ENCODE measurements around the gene STX11.
"Not testable (repeated sequence)": the region's sequence is repeated elsewhere in the genome, so short reads cannot be mapped to it uniquely, and the experiment has no call there.

STX11 gene

DNA sequence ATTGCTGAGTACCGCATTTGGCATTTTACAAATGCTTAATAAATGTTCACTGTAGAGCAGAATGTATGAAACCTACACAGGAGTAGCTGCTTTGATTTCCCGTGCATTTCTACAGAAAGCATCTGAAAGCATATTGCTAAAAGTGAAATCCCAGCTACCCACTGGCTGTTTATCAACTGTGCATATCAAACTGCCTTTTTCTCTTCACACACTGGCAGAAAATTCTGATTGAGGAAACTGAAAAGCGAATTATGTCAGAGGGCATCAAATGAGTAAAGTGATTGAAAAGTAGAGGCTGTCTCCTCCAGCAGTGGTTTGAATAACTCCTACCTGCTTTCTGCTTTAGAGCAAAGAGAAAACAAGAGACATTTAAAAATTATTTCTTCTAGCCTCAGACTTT, 28.0 kb downstream of the STX11 start:
- DNase-seq: no peak

DNA sequence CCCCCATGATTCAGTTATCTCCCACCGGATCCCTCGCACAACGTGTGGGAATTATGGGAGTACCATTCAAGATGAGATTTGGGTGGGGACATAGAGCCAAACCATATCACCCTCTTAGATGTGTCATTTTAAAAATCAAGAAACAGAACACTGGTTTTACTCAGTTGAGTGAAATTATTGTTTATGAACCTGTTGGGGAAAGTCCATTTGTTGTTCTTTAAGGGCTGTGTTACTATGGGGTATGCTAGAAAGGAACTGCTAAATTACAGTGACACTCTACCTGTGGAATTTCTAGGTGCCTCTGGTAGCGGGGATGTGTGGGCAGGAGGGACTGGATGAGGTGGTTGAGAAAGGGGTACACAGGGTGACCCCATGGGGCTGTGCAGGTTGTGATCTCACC, 28.9 kb downstream of the STX11 start:
- DNase-seq: no peak

DNA sequence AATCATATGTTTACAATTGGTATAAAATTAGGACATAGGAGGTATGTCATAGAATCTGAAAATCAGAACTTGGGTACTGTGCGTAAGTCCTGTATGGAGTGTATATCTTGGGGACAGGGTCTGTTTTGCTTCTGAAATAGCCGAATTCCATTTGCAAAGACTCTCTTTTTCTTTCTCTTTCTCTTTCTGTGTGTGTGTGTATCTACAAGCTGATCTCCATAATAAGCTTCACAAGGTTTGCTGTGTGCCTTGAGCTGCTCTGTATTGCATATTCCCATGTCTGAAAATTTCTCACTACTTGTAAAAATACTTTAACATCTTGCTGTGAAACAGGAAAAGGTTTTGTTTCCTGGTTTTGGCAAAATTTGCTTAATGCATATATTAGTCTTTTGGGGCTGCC, 29.5 kb downstream of the STX11 start:
- no peak for DNase-seq

DNA sequence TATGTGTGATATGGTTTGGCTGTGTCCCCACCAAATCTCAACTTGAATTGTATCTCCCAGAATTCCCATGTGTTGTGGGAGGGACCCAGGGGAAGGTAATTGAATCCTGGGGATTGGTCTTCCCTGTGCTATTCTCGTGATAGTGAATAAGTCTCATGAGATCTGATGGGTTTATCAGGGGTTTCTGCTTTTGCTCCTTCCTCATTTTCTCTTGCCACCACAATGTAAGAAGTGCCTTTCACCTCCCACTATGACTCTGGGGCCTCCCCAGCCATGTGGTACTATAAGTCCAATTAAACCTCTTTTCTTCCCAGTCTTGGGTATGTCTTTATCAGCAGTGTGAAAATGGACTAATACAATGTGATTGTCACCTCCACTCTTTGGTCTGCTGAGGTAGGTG, 30.0 kb downstream of the STX11 start:
- not testable (repeated sequence) for DNase-seq

DNA sequence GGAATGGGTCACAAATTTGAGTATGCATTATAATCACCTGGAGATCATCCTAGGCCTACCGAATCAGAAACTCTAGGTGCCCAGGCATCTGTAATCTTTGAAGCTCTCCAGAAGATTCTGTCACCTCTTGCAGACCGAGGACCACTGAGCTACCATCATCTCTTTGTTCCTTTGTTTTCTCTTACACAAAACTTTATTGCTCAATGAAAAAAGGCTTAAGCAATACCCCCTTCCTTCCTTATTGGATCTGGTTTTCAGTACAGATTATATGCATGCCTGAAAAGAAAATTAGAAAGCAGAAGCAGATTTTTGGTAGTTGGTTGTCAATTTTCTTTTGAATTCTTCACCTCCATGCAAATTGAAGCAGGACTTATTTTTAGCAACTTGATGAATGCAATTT, 31.3 kb downstream of the STX11 start:
- DNase-seq: no peak

DNA sequence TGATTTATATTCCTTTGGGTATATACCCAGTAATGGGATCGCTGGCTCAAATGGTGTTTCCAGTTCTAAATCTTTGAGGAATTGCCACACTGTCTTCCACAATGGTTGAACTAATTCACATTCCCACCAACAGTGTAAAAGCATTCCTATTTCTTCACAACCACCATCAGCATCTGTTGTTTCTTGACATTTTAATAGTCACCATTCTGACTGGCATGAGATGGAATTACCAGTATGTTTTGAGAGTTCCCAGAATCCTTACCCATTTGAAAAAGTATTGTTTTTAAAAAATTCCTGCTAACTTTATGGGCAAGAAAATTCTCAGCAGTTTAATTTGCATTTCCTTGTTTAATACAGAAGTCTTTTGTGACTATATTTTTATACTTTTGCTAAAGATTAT, 33.9 kb downstream of the STX11 start:
- not testable (repeated sequence) for DNase-seq

DNA sequence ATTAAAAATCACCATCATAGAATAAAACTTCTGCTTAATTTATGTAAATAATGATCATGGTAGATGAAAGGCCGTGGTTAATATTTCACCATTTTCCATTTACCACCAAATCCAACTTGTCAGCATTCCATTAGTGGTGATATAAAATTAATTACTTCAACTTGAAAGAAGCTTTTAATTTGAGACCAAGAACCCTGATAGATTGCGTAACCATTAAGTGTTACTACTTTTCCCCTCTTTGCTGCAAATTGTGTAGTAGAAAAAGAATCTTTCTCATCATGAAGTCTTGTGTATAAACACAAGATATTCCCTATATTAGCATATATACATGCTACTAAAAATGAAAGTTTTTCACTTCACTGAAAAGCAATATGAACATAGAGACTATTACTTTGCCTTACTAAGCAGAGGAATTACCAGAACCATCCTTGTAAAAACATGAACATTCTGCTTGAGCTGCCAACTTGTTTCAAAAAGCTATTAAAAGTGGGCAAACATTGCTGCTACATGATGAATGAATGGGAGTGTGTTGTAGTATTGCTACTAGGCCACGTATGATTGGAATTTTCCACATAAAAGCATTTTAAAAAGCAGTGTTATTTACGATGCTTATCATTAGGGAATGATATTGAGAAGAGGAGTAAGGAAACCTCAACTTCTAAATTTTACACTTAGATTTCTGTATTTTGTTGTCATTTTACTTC, 35.0 kb downstream of the STX11 start:
- no peak for DNase-seq

DNA sequence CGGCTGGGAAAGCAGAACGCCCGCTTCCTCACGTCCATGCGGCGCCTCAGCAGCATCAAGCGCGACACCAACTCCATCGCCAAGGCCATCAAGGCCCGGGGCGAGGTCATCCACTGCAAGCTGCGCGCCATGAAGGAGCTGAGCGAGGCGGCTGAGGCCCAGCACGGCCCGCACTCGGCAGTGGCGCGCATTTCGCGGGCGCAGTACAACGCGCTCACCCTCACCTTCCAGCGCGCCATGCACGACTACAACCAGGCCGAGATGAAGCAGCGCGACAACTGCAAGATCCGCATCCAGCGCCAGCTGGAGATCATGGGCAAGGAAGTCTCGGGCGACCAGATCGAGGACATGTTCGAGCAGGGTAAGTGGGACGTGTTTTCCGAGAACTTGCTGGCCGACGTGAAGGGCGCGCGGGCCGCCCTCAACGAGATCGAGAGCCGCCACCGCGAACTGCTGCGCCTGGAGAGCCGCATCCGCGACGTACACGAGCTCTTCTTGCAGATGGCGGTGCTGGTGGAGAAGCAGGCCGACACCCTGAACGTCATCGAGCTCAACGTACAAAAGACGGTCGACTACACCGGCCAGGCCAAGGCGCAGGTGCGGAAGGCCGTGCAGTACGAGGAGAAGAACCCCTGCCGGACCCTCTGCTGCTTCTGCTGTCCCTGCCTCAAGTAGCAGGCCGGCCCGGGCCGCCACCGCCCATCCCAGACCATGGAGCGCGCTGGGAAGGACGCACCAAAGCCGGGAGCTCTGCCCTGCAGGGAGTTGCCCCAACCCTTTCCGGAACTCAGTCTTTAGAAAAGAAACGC, 36.7 kb downstream of the STX11 start:
- no peak for DNase-seq

DNA sequence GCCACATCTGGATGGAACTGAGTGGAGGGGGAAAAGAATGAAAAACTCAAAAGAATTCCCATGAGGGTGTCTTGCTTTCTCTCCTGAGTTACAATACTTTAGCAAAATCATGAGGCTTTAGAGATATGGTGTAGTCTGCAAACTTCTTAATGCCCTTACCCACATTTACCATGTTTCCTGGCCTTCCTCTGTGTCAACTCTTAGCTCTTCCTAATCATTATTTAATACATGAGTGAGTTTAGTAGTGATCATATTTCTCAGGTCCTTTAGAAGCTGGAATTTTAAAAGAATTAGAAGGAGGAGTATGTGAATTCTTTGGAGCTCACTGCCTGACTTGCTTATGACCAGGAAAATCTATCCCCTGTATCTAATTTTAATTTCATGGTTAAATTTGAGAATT, 39.0 kb downstream of the STX11 start:
- DNase-seq: no peak

DNA sequence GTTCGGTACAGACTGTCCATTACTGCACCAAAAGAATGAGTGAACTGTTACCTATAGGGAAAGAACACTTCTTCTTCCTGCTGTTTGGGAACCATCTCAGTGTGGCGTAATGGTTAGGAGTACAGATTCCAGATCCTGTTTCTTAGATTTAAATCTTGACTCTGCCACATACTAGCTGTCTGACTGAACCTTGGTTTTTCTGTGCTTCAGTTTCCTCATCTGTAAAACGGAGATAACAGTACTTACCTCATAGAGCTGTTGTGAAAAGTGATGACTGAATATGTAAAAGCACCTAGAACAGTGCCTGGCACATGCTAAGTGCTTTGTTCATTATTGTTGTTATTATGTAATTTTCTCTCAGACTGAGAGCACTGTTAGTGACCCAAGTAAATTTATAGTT, 39.8 kb downstream of the STX11 start:
- DNase-seq: no peak

DNA sequence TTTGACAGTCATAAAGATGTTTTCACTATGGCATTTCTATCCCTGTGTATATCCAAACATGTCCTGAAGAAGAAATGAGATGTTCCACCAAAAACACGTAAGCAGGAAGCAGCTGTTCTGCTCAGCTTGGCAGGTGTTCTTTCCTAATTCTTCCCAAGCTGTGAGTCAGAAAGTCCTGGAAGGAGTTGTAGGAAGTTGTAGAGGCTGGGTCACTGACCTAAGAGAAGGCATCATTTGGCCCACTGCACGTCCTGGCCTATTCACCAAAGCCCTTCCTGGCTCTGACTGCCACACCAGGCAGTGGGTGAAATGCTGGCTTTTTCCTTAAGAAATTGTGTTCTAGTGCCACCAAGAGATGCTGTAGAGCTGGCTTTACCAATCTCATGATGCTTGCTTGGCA, 40.3 kb downstream of the STX11 start:
- no peak for DNase-seq

DNA sequence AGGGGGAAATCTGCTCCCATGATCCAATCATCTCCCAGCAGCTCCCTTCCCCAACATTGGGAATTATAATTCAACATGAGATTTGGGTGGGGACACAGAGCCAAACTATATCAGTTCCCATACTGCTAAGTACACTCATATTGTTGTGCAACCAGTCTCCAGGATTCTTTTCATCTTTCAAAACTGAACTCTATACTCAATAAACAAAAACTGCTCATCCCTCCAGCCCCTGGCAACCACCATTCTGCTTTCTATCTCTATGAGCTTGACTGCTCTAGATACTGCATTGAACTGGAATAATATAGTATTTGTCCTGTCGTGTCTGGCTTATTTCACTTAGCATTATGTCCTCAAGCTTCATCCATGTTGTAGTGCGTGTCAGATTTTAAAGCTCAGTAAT, 42.9 kb downstream of the STX11 start:
- no peak for DNase-seq

DNA sequence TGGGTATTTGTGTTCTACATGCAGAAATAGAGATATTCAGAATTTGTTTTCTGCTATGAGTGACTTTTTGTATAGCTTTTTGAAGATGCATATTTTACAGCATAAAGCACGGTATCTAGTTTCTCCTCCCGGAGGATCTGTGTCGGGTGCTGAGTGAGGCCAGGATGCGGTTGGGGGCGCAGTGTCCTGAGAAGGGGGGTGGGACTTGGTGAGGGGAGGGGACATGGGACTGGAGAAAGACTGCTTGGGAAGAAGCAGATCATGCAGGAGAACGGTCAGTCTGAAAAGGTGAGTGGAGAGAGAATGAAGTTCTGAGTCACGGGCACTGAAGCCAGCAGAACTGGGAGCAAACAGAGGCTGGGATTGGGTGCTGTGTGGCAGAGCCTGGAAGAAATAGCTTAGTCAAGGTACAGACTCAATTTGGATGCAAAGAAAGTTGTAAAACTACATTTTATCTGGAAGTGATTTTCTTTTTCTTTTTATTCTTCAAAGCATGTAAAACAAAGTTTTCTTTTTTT, 44.0 kb downstream of the STX11 start:
- no peak for DNase-seq

DNA sequence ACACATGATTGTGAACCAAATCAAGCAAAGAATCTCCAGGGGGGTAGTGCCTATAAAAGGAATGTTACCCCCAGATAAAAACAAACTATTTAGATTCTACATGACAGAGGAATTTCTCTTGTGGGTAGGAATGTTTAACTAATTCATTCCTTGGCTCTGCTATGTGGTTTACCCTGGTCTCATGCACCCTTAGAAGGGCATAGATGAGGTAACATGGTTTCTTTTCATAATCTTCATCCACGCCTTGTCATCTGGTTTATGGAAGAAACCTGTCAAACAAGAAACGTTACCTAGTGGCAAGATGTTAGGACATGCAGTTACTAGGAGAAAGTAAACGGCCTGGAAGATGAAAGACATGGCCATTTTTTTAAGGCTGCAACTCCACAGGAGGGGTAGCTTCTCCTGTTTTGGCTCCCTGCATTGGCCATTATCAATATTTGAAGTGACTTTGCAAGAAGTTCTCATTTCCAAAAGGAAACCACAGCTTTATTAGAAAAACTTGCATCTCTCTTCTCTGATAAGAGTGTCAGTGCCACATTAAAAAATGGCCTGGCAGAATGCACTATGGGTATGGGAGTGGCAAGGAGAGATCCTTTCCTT, 45.5 kb downstream of the STX11 start:
- DNase-seq: no peak

DNA sequence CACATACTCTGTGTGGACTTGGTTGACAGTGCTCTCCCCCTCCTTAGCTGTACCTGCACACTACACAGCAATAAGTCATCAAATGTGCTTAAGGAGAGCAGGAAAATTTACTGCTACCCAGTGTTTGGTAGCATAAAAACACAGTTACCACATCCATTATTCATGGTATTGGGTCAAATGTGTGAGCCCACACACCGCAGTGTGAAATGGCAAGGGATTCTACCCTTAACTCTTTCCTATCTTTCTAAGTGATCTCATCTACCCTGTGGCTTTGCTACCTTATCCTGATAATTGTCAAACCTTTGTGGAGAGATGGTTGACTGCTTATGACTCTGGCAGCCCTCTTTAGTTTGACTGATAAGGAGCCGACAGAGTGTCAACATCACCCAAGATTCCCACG, 47.6 kb downstream of the STX11 start:
- DNase-seq: no peak

DNA sequence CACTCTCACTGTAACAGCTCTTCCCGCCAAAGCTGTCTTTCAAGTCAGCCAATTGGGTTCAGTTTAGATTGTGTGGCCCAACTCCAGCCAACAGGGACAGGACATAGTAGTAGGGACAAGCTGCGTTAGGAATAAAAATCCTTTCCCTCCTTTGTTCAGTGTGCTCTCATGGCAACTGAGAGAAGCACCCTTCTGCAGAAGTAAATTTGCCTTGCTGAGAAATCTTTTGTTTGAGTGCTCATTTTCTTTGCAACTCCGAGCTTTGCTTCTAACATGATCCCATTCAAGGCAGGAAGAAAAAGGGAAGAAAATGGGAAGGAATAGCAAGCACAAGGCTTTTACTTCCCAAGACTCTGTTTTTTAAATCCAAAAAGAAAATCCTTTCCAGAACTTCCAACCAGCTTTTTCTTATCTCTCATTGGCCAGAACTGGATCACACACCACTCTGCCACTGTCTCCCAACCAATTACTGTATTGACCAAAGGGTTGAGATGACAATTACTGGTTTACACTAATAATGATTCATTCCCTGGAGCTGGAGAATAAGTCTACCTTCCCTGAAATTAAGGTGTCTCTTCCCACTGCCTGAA, 52.7 kb downstream of the STX11 start:
- DNase-seq: no peak

DNA sequence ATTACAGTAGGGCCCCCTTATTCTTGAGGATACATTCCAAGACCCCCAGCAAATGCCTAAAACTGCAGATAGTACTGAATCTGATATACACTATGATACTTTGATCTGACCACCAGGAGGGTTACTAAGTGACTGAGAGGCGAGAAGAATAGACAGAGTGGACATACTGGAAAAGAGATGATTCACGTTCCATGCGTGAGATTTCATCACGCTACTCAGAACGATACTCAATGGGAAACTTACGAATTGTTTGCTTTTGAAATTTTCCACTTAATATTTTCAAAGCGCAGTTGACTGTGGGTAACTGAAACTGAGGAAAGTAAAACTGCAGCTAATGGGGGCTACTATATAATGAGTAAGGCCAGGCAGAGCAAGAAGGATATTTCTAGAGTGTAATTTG, 60.8 kb downstream of the STX11 start:
- no peak for DNase-seq

DNA sequence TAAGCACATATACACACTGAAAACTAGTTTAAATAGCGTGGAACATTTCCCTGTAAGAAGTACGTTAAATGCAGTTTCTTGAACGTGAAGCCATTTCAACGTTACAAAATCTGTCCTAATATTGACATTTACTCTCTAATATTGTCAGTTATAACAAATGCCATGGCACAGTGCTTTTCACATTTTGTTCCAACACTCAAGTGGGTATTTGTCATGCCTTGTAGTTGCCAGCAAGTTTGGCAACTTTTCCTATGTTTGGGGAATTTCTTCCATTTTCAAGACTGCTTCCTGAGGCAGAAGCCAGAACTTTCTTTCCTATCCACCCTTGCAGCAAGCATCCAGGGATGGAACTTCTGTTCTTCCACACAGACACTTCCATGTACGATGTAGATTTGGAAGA, 63.0 kb downstream of the STX11 start:
- DNase-seq: no peak

DNA sequence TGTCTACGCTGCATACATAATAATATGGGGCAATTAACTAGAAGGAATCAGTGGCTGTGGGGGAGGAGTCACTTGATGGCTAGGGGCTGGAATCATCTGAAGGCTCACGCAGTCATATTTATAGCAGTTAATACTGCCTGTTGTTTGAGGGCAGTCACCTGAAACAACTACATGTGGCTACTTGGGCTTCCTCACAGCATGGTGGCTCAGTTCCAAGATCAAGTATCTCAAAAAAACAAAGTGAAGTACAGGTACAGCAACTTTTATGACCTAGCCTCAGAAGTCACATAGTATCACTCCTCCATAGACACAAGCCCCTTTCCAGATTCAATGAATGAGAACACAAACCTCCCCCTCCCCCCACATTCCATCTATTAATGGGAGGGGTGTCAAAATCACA, 63.7 kb downstream of the STX11 start:
- no peak for DNase-seq

DNA sequence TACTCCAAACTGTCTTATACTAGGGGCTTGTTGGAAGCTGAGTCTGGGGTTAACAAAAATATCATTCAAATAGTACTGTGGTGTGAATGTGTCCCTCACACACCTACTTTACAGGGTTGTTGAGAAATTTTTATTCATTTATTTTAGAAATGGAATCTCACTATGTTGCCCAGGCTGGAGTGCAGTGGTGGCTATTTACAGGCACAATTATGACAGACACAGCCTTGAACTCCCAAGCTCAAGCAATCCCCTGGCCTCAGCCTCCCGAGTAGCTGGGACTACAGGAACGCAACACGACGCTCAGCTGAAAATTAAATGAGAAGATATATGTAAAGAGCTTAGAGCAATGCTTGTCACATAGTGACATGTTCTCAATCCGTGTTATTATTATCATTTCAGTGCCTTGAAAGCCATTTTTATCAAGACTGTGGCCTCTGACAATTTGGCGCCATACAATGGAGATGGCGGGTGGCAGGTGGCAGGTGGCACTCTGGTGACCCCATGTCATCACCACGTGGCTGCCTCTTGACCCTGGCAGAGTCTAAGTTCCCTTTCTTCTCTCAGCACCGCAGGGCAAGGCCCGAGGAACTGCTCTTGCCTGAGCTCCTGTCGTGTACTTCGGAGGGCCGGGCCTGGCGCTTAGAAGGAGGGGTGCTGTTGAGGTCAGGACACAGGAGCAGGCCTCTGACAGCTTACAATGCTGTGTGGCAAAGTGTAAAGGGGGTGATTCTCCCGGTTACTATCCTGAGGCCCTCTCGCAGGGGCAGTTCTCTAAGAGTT, 64.5 kb downstream of the STX11 start:
- DNase-seq: no peak

DNA sequence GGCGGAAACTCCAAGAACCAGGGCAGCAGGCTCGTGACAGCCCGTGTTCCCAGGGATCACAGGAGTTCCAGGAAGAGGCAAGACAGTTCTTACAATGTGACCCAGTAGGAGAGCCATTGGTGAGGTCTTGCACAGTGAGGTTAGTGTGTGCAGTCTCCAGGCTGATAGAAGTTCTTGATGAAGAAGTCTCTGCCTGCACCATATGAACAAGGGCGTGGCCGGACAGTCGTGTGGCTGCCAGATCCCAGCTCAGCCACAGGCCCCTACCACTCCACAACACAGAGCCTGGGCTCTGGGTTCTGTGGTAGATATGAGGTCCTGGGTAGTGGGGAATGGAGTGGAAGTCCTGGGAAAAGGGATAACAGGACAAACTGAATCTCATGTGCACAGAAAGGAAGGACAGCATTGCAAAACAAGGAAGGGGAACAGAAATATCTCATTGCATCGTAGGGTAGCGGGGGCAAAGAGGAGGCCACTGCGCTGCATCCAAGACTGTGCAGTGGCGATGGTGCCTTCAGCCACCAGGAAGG, 65.2 kb downstream of the STX11 start:
- peak; percentile 28 to 35 for DNase-seq

DNA sequence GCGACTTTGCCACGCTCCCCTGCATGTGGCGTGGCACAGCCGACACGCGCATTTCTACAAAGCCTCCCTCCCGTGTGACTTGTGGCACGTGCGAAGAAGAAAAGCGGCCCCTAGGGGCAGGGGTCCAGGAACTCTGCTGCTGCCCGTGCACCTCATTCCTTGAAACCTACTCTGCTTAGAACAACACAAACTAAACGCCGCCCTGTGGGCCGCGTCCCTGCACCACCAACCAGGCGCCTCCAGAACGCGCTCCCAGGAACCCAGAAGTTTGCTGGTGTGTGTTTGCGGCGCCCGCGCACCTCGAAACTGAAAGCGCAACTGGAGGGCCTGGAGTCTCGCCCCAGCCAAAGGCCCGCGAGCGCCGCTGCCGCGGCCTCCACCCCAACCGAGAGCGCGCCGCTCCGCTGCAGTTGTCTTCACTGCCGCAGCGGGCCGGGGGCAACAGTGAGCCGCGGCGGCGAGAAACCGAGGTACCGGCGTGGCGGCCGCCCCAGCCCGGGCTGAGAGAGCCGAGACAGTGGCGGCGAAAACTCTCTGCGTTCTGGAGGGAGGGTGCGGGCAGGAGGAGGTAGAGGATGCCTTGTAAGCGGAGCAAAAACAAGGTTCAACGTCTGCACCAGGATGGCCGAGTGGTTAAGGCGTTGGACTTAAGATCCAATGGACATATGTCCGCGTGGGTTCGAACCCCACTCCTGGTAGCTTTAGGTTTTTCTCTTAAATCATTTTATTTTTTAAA, 65.8 kb downstream of the STX11 start:
- DNase-seq: peak; percentile 89 to 93

Measured in stimulated activated CD4-positive, alpha-beta T cell treated with anti-CD3 and anti-CD28 coated beads, Interleukin-2, amount 100 ng/mL, for 24 hours (primary cell).